Dedifferentiated amniotic fluid mesenchymal stem cell (primary cell): ENCODE data around the gene MSI2.

Experiments
- DNase-seq: peaks from one replicate; pipeline ENCODE4 v3.0.0-alpha.2; 2016; ENCODE audit errors: extremely low spot score

MSI2 gene

GRCh38 chr17:57416369-57416768 is 160.0 kb downstream of the MSI2 start:
- no peak for DNase-seq

GRCh38 chr17:57417956-57418355 is 161.6 kb downstream of the MSI2 start:
- DNase-seq = no peak

GRCh38 chr17:57418463-57419246 is 162.3 kb downstream of the MSI2 start:
- no peak for DNase-seq

- DNase-seq = no peak
Observed at GRCh38 chr17:57419940-57420550, 163.7 kb downstream of the MSI2 start.

- no peak for DNase-seq
Observed at GRCh38 chr17:57420734-57421717, 164.7 kb downstream of the MSI2 start.

- DNase-seq = no peak
Observed at GRCh38 chr17:57422574-57423164, 166.3 kb downstream of the MSI2 start.

- DNase-seq = no peak
Observed at GRCh38 chr17:57423541-57423940, 167.2 kb downstream of the MSI2 start.

- no peak for DNase-seq
Observed at GRCh38 chr17:57424273-57424672, 167.9 kb downstream of the MSI2 start.

GRCh38 chr17:57424777-57425188 is 168.5 kb downstream of the MSI2 start:
- no peak for DNase-seq

- DNase-seq = no peak
Observed at GRCh38 chr17:57425431-57425830, 169.1 kb downstream of the MSI2 start.

- no peak for DNase-seq
Observed at GRCh38 chr17:57425903-57426880, 169.9 kb downstream of the MSI2 start.

- no peak for DNase-seq
Observed at GRCh38 chr17:57429966-57430365, 173.6 kb downstream of the MSI2 start.

GRCh38 chr17:57431415-57431814 is 175.1 kb downstream of the MSI2 start:
- no peak for DNase-seq

- DNase-seq = no peak
Observed at GRCh38 chr17:57432507-57433277, 176.4 kb downstream of the MSI2 start.

- no peak for DNase-seq
Observed at GRCh38 chr17:57433452-57433851, 177.1 kb downstream of the MSI2 start.

- DNase-seq = no peak
Observed at GRCh38 chr17:57434361-57434760, 178.0 kb downstream of the MSI2 start.

GRCh38 chr17:57436565-57436964 is 180.2 kb downstream of the MSI2 start:
- no peak for DNase-seq

GRCh38 chr17:57438066-57438731 is 181.9 kb downstream of the MSI2 start:
- DNase-seq = no peak

GRCh38 chr17:57439651-57440050 is 183.3 kb downstream of the MSI2 start:
- DNase-seq = no peak
